Common myeloid progenitor, CD34-positive (primary cell): Measurements from ENCODE around the gene ALG12.
A peak's percentile ranks its signal among the peaks of the same experiment; 100 is the strongest.

Experiments used
- CTCF ChIA-PET: fragments of 350-600 bp; sonication (Branson Sonifier 250); formaldehyde crosslinking; loops from one replicate; lab custom pipeline; 2021; ENCODE audit warnings: antibody characterized with exemption; lab: Charles Lee
- POLR2A ChIA-PET: fragments of 350-600 bp; sonication (Branson Sonifier 250); formaldehyde crosslinking; loops from one replicate; lab custom pipeline; 2021; ENCODE audit warnings: antibody characterized with exemption; lab: Charles Lee
- DNase-seq, 3 donors: peaks; one replicate each; pipeline versions ENCODE4 v3.0.0 to v3.0.0-alpha.2; 2013
- H3K27ac ChIP-seq, 2 experiments: 1 replicate in 1 of 2; 2 replicates in 1 of 2; pipeline ENCODE4 v1.7.0; 2013; ENCODE audit warnings: inconsistent platforms in 2 of 2, low read length in 2 of 2, mild to moderate bottlenecking in 2 of 2, low read depth in 1 of 2, moderate library complexity in 1 of 2; ENCODE audit not compliant: severe bottlenecking in 2 of 2, insufficient read depth in 1 of 2, poor library complexity in 1 of 2
- H3K27me3 ChIP-seq, 5 experiments: replicated peaks in 2 of 5; 1 replicate in 3 of 5; 2 replicates in 2 of 5; pipeline versions ENCODE4 v1.6.1 to v1.7.0; 2013; ENCODE audit warnings: low read length in 4 of 5, mild to moderate bottlenecking in 2 of 5, moderate library complexity in 2 of 5, inconsistent platforms in 1 of 5; ENCODE audit not compliant: insufficient read depth in 5 of 5, control insufficient read depth in 4 of 5
- H3K36me3 ChIP-seq, 4 experiments: 1 replicate in 2 of 4; 2 replicates in 2 of 4; pipeline versions ENCODE4 v1.6.1 to v1.7.0; 2013; ENCODE audit warnings: low read length in 3 of 4, control low read depth in 1 of 4, mild to moderate bottlenecking in 1 of 4; ENCODE audit not compliant: control insufficient read depth in 4 of 4, insufficient read depth in 4 of 4
- H3K4me1 ChIP-seq, 4 experiments: 1 replicate in 3 of 4; 2 replicates in 1 of 4; pipeline versions ENCODE4 v1.6.1 to v1.7.1; 2013; ENCODE audit warnings: low read length in 3 of 4, mild to moderate bottlenecking in 3 of 4, control low read depth in 1 of 4, inconsistent platforms in 1 of 4, moderate library complexity in 1 of 4; ENCODE audit not compliant: control insufficient read depth in 4 of 4, insufficient read depth in 4 of 4; ENCODE audit errors: control extremely low read depth in 1 of 4
- H3K4me3 ChIP-seq, 7 experiments: 1 replicate in 4 of 7; 2 replicates in 3 of 7; pipeline versions ENCODE4 v1.5.1 to v1.7.0; 2013; ENCODE audit warnings: mild to moderate bottlenecking in 7 of 7, low read length in 6 of 7, moderate library complexity in 6 of 7, inconsistent platforms in 2 of 7, low read depth in 2 of 7, control low read depth in 1 of 7; ENCODE audit not compliant: insufficient read depth in 4 of 7, control insufficient read depth in 1 of 7; ENCODE audit errors: extremely low read depth in 1 of 7
- H3K9me3 ChIP-seq, 5 experiments: 1 replicate in 4 of 5; 2 replicates in 1 of 5; pipeline versions ENCODE4 v1.6.1 to v1.7.1; 2013; ENCODE audit warnings: low read length in 4 of 5, mild to moderate bottlenecking in 2 of 5, inconsistent platforms in 1 of 5, low read depth in 1 of 5, moderate library complexity in 1 of 5; ENCODE audit not compliant: control insufficient read depth in 4 of 5, insufficient read depth in 2 of 5; ENCODE audit errors: control extremely low read depth in 1 of 5
- WGBS: methylation state at CpG from one replicate; pipeline ENCODE4 v1.1.5; 2013; ENCODE audit not compliant: insufficient coverage; 5-methylcytosine and 5-hydroxymethylcytosine counted together

Gene ALG12

DNA sequence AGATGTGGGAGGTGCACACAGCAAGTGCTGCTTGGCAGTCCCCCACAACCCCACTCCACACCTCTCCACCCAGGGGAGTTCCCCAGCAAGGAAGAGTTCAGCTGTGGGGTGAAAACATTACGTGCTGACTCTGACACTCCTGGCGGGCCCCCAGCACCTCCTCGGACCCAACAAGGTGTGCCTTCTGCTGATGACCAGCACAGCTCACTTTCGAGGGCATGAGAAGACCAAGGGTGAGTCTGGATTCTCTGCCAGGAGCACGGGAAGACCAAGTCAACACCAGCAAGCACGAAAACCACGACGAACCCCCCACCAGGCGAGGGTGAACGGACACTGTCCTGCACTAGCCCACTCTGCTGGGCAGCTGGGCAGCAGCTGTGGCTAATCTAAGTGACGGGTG is 1.4 kb downstream of the ALG12 start:
- peaks cover 2 to 25% (median 18%) of the 10 kb centered on the region in 4 experiments for H3K4me1 ChIP-seq
- H3K27me3 ChIP-seq, result no peaks in the 10 kb centered on the region
- WGBS, result 89% methylated on average over 11 of the region's 11 CpGs
- POLR2A ChIA-PET, result interaction anchor here (1.1 to 2.4 kb wide), 2 partner anchors 62 to 88 kb away, joined by 3 to 17 read pairs; no protein-coding TSS in a partner anchor
- H3K9me3 ChIP-seq, result no peaks in the 10 kb centered on the region
- H3K36me3 ChIP-seq, result peaks cover 0 to 40% (median 17%) of the 10 kb centered on the region in 4 experiments
- peak overlapping the region in 2 of 7 experiments; percentile 12 to 89 for H3K4me3 ChIP-seq
- DNase-seq, result no peak
- no peak overlapping the region for H3K27ac ChIP-seq
- CTCF ChIA-PET, result interaction anchor here (0.6 to 0.9 kb wide), 2 partner anchors 56 to 134 kb away, joined by 3 to 4 read pairs; no protein-coding TSS in a partner anchor

DNA sequence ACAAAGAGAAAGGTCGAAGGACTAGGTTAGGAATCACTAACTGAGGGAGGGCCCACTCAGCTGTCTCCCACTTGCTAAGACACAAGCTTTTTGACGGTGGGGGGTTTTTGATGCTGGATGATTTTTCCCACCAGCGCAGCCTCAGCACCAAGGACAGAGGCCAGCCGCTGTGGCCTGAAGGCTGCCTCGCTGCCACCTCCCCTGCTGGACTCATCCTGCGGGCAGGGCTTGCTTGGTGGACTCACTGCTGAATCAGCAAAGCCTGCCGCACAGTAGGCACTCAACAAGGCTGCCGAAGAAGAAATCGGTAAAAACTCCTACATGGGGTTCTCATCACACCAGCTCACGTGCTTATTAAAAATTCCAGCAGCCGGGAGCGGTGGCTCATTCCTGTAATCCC is 2.6 kb downstream of the ALG12 start:
- Histone ChIP-seq H3K36me3 (peaks cover 0 to 36% (median 20%) of the 10 kb centered on the region in 4 experiments), H3K27ac (no peak overlapping the region), H3K9me3 (no peaks in the 10 kb centered on the region), H3K4me1 (peaks cover 2 to 25% (median 18%) of the 10 kb centered on the region in 4 experiments), H3K4me3 (no peak overlapping the region), H3K27me3 (no peaks in the 10 kb centered on the region)
- 89% methylated on average over 11 of the region's 12 CpGs for WGBS
- DNase-seq, result no peak
- CTCF ChIA-PET, result interaction anchor here (1.8 kb wide), 1 partner anchor 15 kb away, joined by 4 read pairs; no protein-coding TSS in a partner anchor
- POLR2A ChIA-PET, result no interaction called here

DNA sequence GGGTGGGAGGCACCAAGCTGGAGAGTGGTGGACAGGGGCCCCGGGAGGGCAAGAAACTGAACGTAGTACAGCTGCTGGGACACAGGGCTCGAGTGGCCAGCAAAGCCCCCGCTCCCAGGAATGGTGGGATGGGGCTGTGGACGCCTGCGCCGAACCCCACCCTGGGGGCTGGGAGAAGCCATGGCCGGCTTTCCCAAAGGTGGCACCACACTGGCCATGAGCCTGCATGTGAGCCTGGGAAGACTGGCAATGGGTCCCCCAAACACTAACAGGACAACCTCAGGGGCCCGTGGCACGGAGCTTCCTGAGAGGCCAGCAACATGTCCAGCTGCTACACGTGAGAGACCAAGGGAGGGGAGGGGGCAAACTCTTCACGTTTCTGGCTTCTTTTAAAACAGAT is 4.0 kb downstream of the ALG12 start:
- H3K9me3 ChIP-seq, result no peaks in the 10 kb centered on the region
- CTCF ChIA-PET, result interaction anchor here (1.3 to 1.8 kb wide), 3 partner anchors 16 to 26 kb away, joined by 3 to 4 read pairs (median 3); no protein-coding TSS in a partner anchor

DNA sequence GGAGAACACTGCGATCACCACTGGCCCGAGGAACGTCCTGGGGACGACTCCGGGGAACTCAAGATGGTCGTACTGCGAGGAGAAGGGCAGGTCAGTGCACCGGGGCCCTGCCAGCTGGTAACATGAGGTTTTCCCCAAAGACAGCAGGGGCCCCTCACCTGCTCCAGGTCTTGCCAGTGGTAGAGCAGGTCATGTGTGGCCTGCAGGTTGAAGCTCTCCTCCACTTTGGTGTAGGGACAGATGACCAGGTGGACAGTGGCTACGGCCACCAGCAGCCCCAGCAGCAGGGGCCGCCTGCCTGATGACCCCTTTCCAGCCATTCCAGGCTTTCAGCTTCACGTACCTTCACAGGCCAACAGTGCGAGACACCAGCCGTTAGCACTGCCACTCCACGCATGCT is 4.8 kb downstream of the ALG12 start:
- H3K27ac ChIP-seq, result no peak overlapping the region
- no peaks in the 10 kb centered on the region for H3K9me3 ChIP-seq
- DNase-seq, result no peak
- POLR2A ChIA-PET, result no interaction called here
- H3K4me3 ChIP-seq, result no peak overlapping the region
- CTCF ChIA-PET, result interaction anchor here (1.6 kb wide), 2 partner anchors 19 to 26 kb away, joined by 3 read pairs; no protein-coding TSS in a partner anchor
- peaks cover 0 to 42% (median 37%) of the 10 kb centered on the region in 4 experiments for H3K36me3 ChIP-seq
- WGBS, result 95% methylated on average over 14 of the region's 14 CpGs
- H3K27me3 ChIP-seq, result no peaks in the 10 kb centered on the region
- H3K4me1 ChIP-seq, result peaks cover 2 to 12% (median 10%) of the 10 kb centered on the region in 4 experiments

More for the DNA sequence above, 4.0 kb downstream of the ALG12 start:
- Histone ChIP-seq H3K4me1 (peaks cover 2 to 19% (median 16%) of the 10 kb centered on the region in 4 experiments), H3K27me3 (no peaks in the 10 kb centered on the region), H3K4me3 (no peak overlapping the region), H3K36me3 (peaks cover 0 to 36% (median 32%) of the 10 kb centered on the region in 4 experiments), H3K27ac (no peak overlapping the region)
- WGBS, result 95% methylated on average over 9 of the region's 12 CpGs
- POLR2A ChIA-PET, result no interaction called here
- no peak for DNase-seq

DNA sequence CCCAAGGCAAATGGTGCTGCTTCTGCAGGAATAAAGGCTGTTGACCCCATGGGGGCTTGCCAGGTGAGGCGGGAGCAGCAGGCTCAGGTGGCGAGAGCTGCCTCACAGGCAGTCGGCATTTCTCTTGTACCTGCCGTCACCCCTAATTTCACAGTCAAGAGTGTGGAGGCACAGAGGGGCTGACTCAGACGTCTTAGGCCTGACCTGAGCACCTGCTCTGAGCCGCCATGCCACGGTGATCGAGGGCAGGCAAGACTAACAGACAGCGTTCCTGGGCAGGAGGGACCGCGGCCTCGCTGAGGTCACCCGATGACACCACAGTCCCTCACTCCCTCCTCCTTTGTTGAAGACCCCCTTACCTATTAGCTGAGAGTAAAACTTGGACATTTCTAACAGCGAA is 5.2 kb downstream of the ALG12 start:
- H3K4me3 ChIP-seq, result no peak overlapping the region
- no peak overlapping the region for H3K27ac ChIP-seq
- peaks cover 0 to 44% (median 38%) of the 10 kb centered on the region in 4 experiments for H3K36me3 ChIP-seq
- H3K4me1 ChIP-seq, result peaks cover 2 to 12% (median 10%) of the 10 kb centered on the region in 4 experiments
- H3K9me3 ChIP-seq, result no peaks in the 10 kb centered on the region
- ChIA-PET POLR2A (no interaction called here), CTCF (interaction anchor here (1.3 to 1.6 kb wide), 3 partner anchors 10 to 25 kb away, joined by 3 read pairs; no protein-coding TSS in a partner anchor)
- DNase-seq, result no peak
- H3K27me3 ChIP-seq, result no peaks in the 10 kb centered on the region
- WGBS, result 80% methylated on average over 13 of the region's 14 CpGs

DNA sequence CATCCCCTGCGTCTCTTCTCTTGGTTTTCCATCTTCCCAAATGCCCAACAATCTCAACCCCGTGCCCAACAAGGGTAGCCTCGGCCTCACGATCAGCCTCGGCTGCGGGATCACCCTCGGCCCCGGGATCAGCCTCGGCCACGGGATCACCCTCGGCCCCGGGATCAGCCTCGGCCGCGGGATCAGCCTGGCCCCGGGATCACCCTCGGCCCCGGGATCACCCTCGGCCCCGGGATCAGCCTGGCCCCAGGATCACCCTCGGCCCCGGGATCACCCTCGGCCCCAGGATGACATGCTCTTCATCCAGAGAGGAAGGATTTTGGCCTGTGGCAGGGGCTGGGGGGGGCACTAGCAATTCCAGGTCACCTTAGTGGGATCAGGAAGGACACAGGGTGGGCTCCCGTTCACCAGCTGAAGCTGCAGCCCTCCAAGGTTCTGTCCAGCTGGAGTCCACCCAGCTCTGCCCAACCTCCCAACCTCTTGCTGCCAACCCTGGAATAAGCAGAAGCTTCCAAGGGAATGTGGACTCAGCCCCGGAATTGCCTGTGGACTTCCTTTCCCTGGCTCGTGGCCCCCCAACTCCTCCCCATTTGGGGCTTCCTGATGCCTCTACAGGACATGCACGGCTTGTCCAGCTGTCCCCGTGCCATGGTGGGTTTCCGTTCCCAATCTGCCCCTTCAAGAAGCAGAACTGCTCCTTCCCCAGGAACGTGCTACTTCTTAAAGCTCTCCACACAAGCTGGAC is 6.2 kb downstream of the ALG12 start:
- ChIA-PET CTCF (interaction anchor here (1.3 to 1.6 kb wide), 2 partner anchors 9 to 18 kb away, joined by 3 read pairs; no protein-coding TSS in a partner anchor), POLR2A (no interaction called here)
- Histone ChIP-seq H3K4me1 (peaks cover 0 to 4% (median 3%) of the 10 kb centered on the region in 4 experiments), H3K9me3 (no peaks in the 10 kb centered on the region), H3K36me3 (peaks cover 3 to 54% (median 47%) of the 10 kb centered on the region in 4 experiments), H3K27me3 (no peaks in the 10 kb centered on the region), H3K27ac (no peak overlapping the region), H3K4me3 (no peak overlapping the region)
- 92% methylated on average over 28 of the region's 30 CpGs for WGBS
- DNase-seq, result no peak
